ENCODE results near the gene AKR1A1.
"Not testable (repeated sequence)": the region's sequence is repeated elsewhere in the genome, so short reads cannot be mapped to it uniquely, and the experiment has no call there.

AKR1A1 gene

GRCh38 chr1:45570631-45571030 lies 20.0 kb downstream of the AKR1A1 start:
- no peak for DNase-seq

- no peak for DNase-seq
These were observed 22.7 kb downstream of the AKR1A1 start for GRCh38 chr1:45573231-45573804.

- no peak for DNase-seq
These were observed 23.5 kb downstream of the AKR1A1 start for GRCh38 chr1:45574105-45574626.

- peak; percentile 93 for DNase-seq
These were observed 32.6 kb downstream of the AKR1A1 start for GRCh38 chr1:45583264-45583665.

- DNase-seq, result peak; percentile 20
These were observed 33.2 kb downstream of the AKR1A1 start, which contains the start of gene NASP for GRCh38 chr1:45583666-45584350. Gene NASP, plus strand, starts transcription at chr1:45584041. Its CDS starts 106 bp downstream, at chr1:45584147.

GRCh38 chr1:45584351-45585109 lies 33.9 kb downstream of the AKR1A1 start:
- DNase-seq, result peak; percentile 20

GRCh38 chr1:45585110-45585426 lies 34.4 kb downstream of the AKR1A1 start:
- DNase-seq, result no peak

- DNase-seq, result no peak
These were observed 35.0 kb downstream of the AKR1A1 start for GRCh38 chr1:45585496-45586075.

GRCh38 chr1:45586769-45587168 lies 36.1 kb downstream of the AKR1A1 start:
- no peak for DNase-seq

- no peak for DNase-seq
These were observed 39.2 kb downstream of the AKR1A1 start for GRCh38 chr1:45589861-45590260.

GRCh38 chr1:45594412-45594811 lies 43.8 kb downstream of the AKR1A1 start:
- DNase-seq, result no peak

GRCh38 chr1:45596765-45597164 lies 46.1 kb downstream of the AKR1A1 start:
- not testable (repeated sequence) for DNase-seq

GRCh38 chr1:45604239-45604638 lies 53.6 kb downstream of the AKR1A1 start:
- DNase-seq, result no peak

- no peak for DNase-seq
These were observed 56.9 kb downstream of the AKR1A1 start for GRCh38 chr1:45607404-45608074.

- no peak for DNase-seq
These were observed 57.8 kb downstream of the AKR1A1 start for GRCh38 chr1:45608175-45609156.

GRCh38 chr1:45610589-45611226 lies 60.1 kb downstream of the AKR1A1 start:
- DNase-seq, result no peak

GRCh38 chr1:45612941-45613579 lies 62.4 kb downstream of the AKR1A1 start:
- no peak for DNase-seq

- no peak for DNase-seq
These were observed 65.3 kb downstream of the AKR1A1 start for GRCh38 chr1:45615885-45616284.

GRCh38 chr1:45617618-45618017 lies 67.0 kb downstream of the AKR1A1 start:
- DNase-seq, result no peak

GRCh38 chr1:45619149-45619921 lies 68.7 kb downstream of the AKR1A1 start:
- no peak for DNase-seq
